NCI-H2196 treated with DMSO at 0.1 percent for 48 hours (cell line): ENCODE measurements around the gene HTD2.
"Not testable (repeated sequence)": the region's sequence is repeated elsewhere in the genome, so short reads cannot be mapped to it uniquely, and the experiment has no call there.

Experiments
- DNase-seq: peaks from one replicate; lab custom pipeline; 2025; ENCODE audit not compliant: unreplicated experiment; lab: John Stamatoyannopoulos, UW

The HTD2 gene

GRCh38 chr3:58305882-58306711 is at the start of gene HTD2, which contains the start of gene RPP14:
Gene HTD2, plus strand, starts transcription at chr3:58306520. Its CDS starts 11,094 bp downstream, at chr3:58317614.
Gene RPP14, plus strand, starts transcription at chr3:58306245. Its CDS starts 4,085 bp downstream, at chr3:58310330.
- peak; percentile 69 for DNase-seq

DNA sequence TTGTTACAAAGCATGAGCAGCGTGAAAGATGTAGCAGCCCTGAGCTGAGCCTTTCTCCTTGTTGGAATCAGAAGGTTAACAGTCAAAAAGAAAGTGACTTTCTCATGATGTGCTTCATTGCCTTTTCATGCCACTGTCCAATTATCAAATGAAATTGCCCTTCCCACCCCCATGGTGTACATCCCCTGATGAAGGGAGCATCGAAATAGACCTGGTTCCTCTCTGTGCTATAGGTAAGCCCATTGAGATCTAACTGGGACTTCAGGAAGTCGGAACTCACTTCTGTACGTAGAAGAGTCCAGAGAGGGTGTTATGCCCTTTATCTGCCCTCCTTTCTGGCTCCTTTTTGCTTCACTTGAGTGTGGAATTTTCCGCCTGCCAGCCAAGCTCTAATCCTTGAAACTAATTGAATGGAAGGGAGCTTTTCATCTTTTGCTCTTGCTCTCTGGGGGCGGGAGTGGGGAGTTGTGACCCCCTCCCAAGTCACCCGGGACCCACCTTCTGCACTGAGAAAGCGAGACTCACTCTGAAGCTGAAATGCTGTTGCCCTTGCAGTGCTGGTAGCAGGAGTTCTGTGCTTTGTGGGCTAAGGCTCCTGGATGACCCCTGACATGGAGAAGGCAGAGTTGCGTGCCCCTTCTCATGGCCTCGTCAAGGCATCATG is 47.8 kb upstream of the HTD2 start:
- no peak for DNase-seq

DNA sequence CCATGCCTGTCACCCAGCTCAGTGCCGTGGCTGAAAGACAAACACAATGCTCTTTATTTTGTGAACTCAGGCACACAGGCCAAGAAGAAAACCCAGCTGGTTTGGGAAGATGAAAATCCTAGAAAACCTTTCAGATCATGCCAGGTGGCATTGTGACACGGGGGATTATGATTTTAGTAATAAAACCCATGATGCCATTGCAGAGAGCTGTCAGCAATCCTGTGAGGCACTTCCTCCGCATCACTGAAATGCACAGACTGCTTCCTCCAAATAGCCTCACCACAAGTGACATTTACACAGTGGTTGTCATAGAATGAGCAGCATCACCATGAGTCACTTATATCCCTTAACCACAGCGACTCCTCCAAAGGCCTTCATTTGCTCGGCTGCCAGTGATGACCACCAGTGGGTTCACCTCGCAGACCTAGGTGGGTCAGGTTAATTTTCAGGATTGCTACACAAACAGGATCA is 46.0 kb upstream of the HTD2 start:
- no peak for DNase-seq

GRCh38 chr3:58260733-58261132 is 45.6 kb upstream of the HTD2 start:
- no peak for DNase-seq

DNA sequence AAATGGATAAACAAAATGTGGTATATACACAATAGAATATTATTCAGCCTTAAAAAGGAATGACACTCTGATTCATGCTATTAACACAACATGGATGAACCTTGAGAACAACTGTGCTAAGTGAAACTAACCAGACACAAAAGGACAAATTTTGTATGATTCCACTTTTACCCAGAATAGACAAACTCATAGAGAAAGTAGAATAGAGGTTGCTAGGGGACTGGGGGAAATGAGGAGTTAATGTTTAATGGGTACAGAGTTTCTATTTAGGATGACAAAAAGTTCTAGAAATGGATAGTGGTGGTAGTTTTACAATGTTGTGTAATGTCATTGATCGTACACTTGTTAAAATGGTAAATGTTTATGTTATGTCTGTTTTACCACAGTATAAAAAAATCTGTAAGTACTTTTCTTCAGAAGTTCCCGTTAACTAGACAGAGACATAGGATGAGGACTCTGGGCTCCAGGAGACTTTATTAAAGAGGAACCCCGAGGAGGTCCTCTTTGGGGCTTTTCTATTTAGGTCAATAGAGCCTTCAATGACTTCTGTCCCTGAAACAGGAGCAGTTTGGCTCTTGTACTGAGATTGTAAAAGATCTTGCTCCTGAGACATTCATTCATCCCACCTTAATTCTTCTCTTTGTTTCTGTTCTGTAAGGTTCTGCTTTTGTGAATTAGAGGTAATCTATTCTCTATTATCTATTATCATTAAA is 44.2 kb upstream of the HTD2 start:
- DNase-seq: no peak

GRCh38 chr3:58266577-58266976 is 39.7 kb upstream of the HTD2 start:
- no peak for DNase-seq

DNA sequence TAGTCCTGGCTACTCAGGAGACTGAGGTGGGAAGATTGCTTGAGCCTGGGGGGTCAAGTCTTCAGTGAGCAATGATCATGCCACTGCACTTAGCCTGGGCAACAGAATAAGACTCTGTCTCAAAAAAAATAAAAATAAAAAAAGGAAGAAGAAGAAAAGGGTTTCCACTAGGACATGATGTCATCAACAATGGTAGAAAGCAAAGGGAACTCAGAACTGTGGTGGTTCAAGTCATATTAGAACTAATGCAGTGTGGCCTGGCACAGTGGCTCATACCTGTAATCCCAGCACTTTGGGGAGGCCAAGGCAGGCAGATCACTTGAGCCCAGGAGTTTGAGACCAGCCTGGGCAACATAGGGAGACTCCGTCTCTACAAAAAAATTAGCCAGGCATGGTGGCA is 38.8 kb upstream of the HTD2 start:
- not testable (repeated sequence) for DNase-seq

- DNase-seq: no peak
Measured at GRCh38 chr3:58269356-58269755, 37.0 kb upstream of the HTD2 start.

DNA sequence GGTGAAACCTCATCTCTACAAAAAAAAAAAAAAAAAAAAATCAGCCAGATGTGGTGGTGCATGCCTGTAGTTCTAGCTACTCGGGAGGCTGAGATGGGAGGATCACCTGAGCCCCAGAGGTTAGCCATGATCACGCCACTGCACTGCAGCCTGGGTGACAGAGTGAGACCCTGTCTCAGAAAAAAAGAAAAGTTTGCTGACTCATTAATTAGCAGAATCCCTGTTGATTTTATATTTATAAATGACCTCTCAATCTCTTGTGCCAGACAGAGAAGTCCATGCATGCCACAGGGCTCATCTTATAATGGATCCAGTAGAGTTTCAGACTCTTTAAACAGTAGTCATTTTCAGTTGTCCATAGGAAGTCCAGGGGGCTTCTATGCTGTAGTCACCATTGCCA is 35.8 kb upstream of the HTD2 start:
- DNase-seq: no peak

DNA sequence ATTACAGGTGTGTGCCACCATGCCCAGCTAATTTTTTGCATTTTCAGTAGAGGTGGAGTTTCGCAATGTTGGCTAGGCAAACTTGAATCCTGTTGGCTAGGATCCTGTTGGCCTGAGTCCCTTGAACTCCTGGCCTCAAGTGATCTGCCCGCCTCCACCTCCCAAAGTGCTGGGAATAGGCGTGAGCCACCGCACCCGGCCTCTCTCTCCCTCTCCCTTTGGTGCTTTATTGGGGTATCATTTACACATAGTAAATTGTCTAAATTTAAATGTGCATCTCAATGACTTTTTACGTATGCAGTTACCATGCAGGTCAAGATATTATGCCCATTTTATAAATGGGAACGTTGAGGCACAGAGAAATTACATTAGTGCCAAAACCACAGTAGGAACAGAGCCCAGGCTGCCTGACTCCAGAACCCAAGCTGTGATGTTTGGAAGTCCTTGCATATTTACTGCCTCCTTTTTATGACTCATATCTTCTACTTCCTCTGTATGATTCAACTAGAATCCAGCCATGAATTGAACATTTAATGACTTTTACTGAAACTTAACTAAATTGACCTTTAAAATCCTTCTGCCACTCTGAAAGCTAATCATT is 34.3 kb upstream of the HTD2 start:
- DNase-seq: no peak

DNA sequence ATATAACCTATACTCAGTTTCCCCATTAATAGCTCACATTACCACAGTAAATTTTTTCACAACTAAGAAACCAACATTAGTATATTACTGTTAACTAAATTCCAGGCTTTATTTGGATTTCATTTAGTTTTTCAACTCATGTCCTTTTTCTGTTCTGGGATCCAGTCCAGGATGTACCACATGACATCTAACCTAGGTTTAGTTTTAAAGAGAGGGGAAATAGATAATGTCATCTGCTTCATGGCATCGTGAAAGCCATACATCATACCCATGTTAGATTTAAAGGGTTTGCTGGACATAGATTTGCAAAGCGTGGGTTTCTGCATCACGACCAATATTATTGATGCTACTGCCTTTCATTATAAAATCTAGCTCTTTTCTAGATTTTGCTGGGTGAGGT is 33.4 kb upstream of the HTD2 start:
- no peak for DNase-seq

- DNase-seq: not testable (repeated sequence)
Measured at GRCh38 chr3:58273362-58273761, 33.0 kb upstream of the HTD2 start.

DNA sequence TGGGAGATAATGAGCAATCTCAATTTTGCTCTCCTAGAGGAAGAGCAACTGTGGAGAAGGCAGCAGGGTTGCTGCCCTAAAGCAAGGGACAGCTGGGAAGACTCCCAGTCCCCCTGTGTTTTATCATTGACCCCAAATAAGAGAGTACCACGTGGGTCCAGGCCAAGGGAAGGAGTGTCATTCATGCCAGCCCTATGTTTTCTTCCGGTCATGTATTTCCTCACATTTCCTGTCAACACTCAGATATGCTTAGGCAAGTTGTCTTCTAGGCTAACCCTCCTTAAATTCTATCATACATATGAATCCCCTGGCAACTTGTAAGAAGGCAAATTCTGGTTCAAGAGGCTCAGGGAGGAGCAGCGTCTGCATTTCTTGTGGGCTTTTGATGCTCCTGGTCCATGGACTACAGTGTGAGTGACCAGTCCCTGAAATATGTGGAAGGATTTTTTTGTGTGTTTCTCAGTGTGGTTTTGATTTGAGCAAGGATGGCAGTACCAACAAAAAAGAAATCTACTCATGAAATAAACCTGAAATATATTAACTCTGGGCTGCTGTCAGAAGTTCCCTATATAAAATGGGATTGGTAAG is 32.2 kb upstream of the HTD2 start:
- no peak for DNase-seq

DNA sequence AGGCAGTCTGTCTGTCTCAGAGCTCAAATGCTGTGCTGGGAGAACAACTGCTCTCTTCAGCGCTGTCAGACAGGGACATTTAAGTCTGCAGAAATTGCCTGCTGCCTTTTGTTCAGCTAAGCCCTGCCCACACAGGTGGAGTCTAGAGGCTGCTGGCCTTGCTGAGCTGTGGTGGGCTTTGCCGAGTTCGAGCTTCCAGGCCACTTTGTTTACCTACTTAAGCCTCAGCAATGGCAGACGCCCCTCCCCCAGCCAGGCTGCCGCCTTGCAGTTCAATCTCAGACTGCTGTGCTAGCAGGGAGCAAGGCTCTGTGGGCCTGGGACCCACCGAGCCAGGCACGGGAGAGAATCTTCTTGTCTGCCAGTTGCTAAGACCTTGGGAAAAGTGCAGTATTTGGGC is 25.3 kb upstream of the HTD2 start:
- DNase-seq: no peak

GRCh38 chr3:58285334-58285733 is 21.0 kb upstream of the HTD2 start:
- DNase-seq: no peak

DNA sequence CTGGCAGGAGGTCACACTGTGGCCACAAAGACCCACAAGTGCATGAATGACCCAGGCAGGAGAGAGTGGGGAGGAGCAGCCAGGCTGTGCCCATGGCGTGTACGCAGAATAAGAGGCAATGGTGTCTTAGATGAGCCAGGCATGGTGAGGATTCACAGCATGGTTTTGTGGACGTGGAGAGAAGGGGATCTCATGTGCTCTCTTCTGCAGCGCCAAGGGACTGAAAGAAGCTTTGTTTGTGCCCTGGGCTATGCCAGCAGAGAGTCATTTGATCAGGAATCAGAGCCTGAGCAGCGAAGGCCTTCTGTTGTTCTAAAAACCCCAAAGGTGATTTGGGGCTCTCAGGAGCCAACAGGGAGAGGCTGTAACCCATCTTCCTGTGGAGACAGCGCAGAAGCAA is 19.0 kb upstream of the HTD2 start:
- DNase-seq: no peak

- DNase-seq: no peak
Measured at GRCh38 chr3:58288011-58288728, 18.1 kb upstream of the HTD2 start.

- DNase-seq: not testable (repeated sequence)
Measured at GRCh38 chr3:58288964-58289613, 17.2 kb upstream of the HTD2 start.

- not testable (repeated sequence) for DNase-seq
Measured at GRCh38 chr3:58290446-58290845, 15.9 kb upstream of the HTD2 start.
